Measurements from ENCODE around the gene CAT. TPM values are rescaled to one million over a fixed set of nuclear protein-coding genes. Genes with fewer than 3 reads are reported as not detected.

Gene CAT
- total and polyA plus RNA-seq, 2 donors (not counting 1 experiment from before 2014, with no cell fraction given), result 93.8 to 113 TPM

DNA sequence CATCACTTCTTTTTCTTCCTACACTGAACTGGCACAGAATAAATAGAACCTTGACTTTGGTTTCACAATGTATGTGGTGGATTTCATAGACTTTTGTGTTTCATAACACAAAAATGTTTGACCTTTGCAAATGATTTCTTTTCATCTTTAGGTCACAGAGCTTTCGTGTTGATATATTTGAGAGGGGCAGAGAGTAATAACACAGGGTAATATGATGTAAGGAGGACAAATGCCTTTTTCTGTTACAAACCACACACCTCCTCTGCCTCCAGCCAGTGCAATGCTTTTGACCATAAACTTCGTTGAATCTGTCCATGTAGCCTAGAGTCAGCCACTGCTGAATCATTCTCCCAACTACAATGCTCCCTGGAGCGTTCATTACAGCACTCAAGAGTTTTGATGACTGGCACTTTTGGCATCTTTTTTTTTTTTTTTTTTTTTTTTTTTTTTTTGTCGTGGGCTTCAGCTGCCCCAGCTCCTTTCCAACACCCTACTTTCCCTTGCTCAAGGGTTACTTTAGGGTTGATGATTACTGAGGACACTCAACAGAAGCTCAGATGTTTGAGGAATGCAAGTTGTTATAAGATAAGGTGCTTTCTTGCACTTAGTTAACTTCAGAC lies 11.4 kb upstream of the CAT start:
- Histone ChIP-seq H3K4me3 (replicated peaks in 1 of 4; ENCODE audit: control extremely low read depth in 1 of 4, insufficient read depth in 1 of 4, low read depth in 3 of 4, low read length in 4 of 4) (no peak overlapping the region), H3K79me2 (ENCODE audit: control insufficient read depth, insufficient read depth, low read length) (no peaks in the 10 kb centered on the region), H3K27me3 (ENCODE audit: control insufficient read depth, insufficient read depth, low read length) (no peaks in the 10 kb centered on the region), H3K9ac (ENCODE audit: insufficient read depth, low read length) (no peak overlapping the region), H3K9me3 (ENCODE audit: control insufficient read depth, insufficient read depth, low read depth, low read length) (no peaks in the 10 kb centered on the region), H2AFZ (ENCODE audit: low read length) (no peak overlapping the region), H3K27ac (ENCODE audit: insufficient read depth, low read length) (peak overlapping the region; percentile 76), H3K36me3 (ENCODE audit: control insufficient read depth, insufficient read depth, low read length) (no peaks in the 10 kb centered on the region), H3K4me2 (ENCODE audit: extremely low read depth, insufficient read depth, low read length) (peak overlapping the region; percentile 17), H4K20me1 (ENCODE audit: control insufficient read depth, extremely low read depth, insufficient read depth, low read length) (no peaks in the 10 kb centered on the region), H3K4me1 (ENCODE audit: control insufficient read depth, extremely low read depth, insufficient read depth, low read length) (peaks cover 9% of the 10 kb centered on the region)
- peak; percentile 80 to 90 for DNase-seq (ENCODE audit: low read depth in 2 of 2)
- TF ChIP-seq EZH2 (IDR thresholded peaks at IDR 0.05; ENCODE audit: low read length, missing control alignments), result no peak

DNA sequence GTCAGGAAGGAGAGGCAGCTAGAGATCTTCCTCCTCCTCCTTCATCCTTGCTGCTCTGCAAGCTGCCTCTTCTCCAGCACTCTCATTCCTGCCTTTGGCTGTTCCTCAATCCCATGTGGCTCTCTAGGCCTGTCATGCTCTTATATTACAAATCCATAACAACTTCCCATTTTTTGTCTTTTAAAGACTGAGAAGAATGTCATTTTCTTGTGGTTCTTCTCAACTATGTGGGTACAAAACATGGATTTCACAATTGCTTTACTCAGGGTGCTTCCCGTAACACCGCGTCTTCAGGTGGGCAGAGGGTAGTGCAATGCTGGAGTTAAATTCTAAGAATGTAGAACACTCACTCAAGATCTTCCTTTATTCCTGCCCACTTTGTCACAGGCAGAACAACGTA lies 6.8 kb upstream of the CAT start:
- TF ChIP-seq CTCF (conservative IDR thresholded peaks at IDR 0.05 in 1 of 2, IDR thresholded peaks at IDR 0.05 in 1 of 2; ENCODE audit: low read depth in 1 of 2, low read length in 2 of 2) (no peak), EZH2 (IDR thresholded peaks at IDR 0.05; ENCODE audit: low read length, missing control alignments) (no peak)
- H3K9ac ChIP-seq (ENCODE audit: insufficient read depth, low read length), result no peak overlapping the region
- no peaks in the 10 kb centered on the region for H3K79me2 ChIP-seq (ENCODE audit: control insufficient read depth, insufficient read depth, low read length)
- no peak overlapping the region for H3K27ac ChIP-seq (ENCODE audit: insufficient read depth, low read length)
- H3K4me2 ChIP-seq (ENCODE audit: extremely low read depth, insufficient read depth, low read length), result no peak overlapping the region
- no peak overlapping the region for H2AFZ ChIP-seq (ENCODE audit: low read length)
- H3K4me3 ChIP-seq (replicated peaks in 1 of 4; ENCODE audit: control extremely low read depth in 1 of 4, insufficient read depth in 1 of 4, low read depth in 3 of 4, low read length in 4 of 4), result no peak overlapping the region
- no peaks in the 10 kb centered on the region for H4K20me1 ChIP-seq (ENCODE audit: control insufficient read depth, extremely low read depth, insufficient read depth, low read length)
- DNase-seq (ENCODE audit: low read depth in 2 of 2), result no peak
- no peaks in the 10 kb centered on the region for H3K9me3 ChIP-seq (ENCODE audit: control insufficient read depth, insufficient read depth, low read depth, low read length)
- peaks cover 9% of the 10 kb centered on the region for H3K4me1 ChIP-seq (ENCODE audit: control insufficient read depth, extremely low read depth, insufficient read depth, low read length)
- H3K36me3 ChIP-seq (ENCODE audit: control insufficient read depth, insufficient read depth, low read length), result no peaks in the 10 kb centered on the region
- H3K27me3 ChIP-seq (ENCODE audit: control insufficient read depth, insufficient read depth, low read length), result no peaks in the 10 kb centered on the region

DNA sequence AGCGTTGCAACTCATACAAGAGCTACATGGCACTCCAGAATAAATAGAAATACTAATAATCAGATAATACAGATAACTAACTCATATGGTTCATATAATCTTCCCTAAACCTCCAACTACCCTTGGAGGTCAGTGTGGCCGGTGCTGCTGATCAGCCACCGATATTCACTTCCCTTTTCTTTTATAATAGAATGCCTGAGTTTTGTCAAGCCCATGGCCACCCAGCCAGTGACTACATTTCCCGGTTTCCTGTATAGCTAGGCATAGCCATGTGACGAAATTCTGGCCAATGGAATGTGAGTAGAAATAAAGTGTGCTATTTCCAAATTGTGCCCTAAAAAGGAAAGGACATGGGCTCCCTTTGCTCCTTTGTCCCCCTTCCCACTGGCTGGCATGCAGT lies 5.9 kb upstream of the CAT start:
- H2AFZ ChIP-seq (ENCODE audit: low read length), result no peak overlapping the region
- peaks cover 3% of the 10 kb centered on the region for H3K4me1 ChIP-seq (ENCODE audit: control insufficient read depth, extremely low read depth, insufficient read depth, low read length)
- H3K27me3 ChIP-seq (ENCODE audit: control insufficient read depth, insufficient read depth, low read length), result no peaks in the 10 kb centered on the region
- no peaks in the 10 kb centered on the region for H4K20me1 ChIP-seq (ENCODE audit: control insufficient read depth, extremely low read depth, insufficient read depth, low read length)
- TF ChIP-seq CTCF (conservative IDR thresholded peaks at IDR 0.05 in 1 of 2, IDR thresholded peaks at IDR 0.05 in 1 of 2; ENCODE audit: low read depth in 1 of 2, low read length in 2 of 2) (no peak), EZH2 (IDR thresholded peaks at IDR 0.05; ENCODE audit: low read length, missing control alignments) (no peak)
- no peak overlapping the region for H3K4me3 ChIP-seq (replicated peaks in 1 of 4; ENCODE audit: control extremely low read depth in 1 of 4, insufficient read depth in 1 of 4, low read depth in 3 of 4, low read length in 4 of 4)
- H3K36me3 ChIP-seq (ENCODE audit: control insufficient read depth, insufficient read depth, low read length), result no peaks in the 10 kb centered on the region
- no peaks in the 10 kb centered on the region for H3K9me3 ChIP-seq (ENCODE audit: control insufficient read depth, insufficient read depth, low read depth, low read length)
- no peak for DNase-seq (ENCODE audit: low read depth in 2 of 2)
- no peak overlapping the region for H3K27ac ChIP-seq (ENCODE audit: insufficient read depth, low read length)
- no peak overlapping the region for H3K9ac ChIP-seq (ENCODE audit: insufficient read depth, low read length)
- H3K4me2 ChIP-seq (ENCODE audit: extremely low read depth, insufficient read depth, low read length), result no peak overlapping the region
- H3K79me2 ChIP-seq (ENCODE audit: control insufficient read depth, insufficient read depth, low read length), result no peaks in the 10 kb centered on the region

All from fibroblast of lung (primary cell).